Mucosa of gallbladder (tissue), 1 donor: Measurements from ENCODE around the gene FLT1. TPM values are rescaled to one million over a fixed set of nuclear protein-coding genes. Genes with fewer than 3 reads are reported as not detected.

Experiments used
- DNase-seq: peaks from one replicate; pipeline ENCODE4 v3.0.0-alpha.2; 2020; ENCODE audit warnings: low spot score
- total RNA-seq: library from RNA; stranded (reverse); gene quantifications from one replicate; pipeline ENCODE4 v1.2.1, GENCODE V29; 2021
- donor health status: DM: no; HTN: no; CAD: no.

Gene FLT1
- total RNA-seq, 1 donor from 2014 or later: 23.6 TPM

- DNase-seq: no peak
Measured at GRCh38 chr13:28459911-28460310, 35.0 kb downstream of the FLT1 start.

GRCh38 chr13:28458608-28459007 lies 36.3 kb downstream of the FLT1 start:
- DNase-seq: no peak

GRCh38 chr13:28458051-28458450 lies 36.9 kb downstream of the FLT1 start:
- no peak for DNase-seq

DNA sequence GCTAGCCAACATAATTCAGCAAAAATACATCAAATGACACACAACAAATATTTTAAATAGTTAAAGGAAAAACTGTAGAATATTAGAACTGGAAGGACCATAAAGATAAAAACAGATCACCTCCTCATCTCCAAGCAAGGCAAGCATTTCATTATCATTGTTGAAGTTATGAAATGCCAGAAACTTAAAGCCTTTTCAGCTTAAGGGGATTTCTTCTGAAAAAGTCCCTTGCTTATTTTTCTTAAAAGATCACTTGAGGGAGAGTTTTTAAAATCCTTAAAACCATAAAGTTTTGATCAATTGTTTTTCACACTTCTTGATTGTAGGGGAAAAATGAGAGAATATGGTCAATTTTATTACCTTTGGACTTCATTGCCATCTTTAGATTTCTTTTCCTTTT lies 37.4 kb downstream of the FLT1 start:
- DNase-seq: no peak

GRCh38 chr13:28455580-28456194 lies 39.2 kb downstream of the FLT1 start:
- DNase-seq: no peak

DNA sequence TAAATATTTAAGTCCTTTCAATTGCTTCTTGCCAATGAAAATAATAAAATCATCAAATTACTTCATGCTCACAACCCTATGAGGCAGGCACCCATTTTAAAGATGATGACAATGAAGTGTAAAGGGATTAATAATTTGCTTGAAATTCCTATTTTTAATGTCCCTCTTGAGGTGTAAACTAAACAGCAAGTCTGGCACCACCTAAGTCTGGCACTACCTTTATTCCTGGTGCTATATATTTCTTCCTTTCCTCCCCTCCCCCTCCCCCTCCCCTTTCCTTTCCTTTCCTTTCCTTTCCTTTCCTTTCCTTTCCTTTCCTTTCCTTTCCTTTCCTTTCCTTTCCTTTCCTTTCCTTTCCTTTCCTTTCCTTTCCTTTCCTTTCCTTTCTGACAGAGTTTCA lies 42.2 kb downstream of the FLT1 start:
- DNase-seq: no peak

- no peak for DNase-seq
Measured at GRCh38 chr13:28451482-28452217, 43.3 kb downstream of the FLT1 start.

DNA sequence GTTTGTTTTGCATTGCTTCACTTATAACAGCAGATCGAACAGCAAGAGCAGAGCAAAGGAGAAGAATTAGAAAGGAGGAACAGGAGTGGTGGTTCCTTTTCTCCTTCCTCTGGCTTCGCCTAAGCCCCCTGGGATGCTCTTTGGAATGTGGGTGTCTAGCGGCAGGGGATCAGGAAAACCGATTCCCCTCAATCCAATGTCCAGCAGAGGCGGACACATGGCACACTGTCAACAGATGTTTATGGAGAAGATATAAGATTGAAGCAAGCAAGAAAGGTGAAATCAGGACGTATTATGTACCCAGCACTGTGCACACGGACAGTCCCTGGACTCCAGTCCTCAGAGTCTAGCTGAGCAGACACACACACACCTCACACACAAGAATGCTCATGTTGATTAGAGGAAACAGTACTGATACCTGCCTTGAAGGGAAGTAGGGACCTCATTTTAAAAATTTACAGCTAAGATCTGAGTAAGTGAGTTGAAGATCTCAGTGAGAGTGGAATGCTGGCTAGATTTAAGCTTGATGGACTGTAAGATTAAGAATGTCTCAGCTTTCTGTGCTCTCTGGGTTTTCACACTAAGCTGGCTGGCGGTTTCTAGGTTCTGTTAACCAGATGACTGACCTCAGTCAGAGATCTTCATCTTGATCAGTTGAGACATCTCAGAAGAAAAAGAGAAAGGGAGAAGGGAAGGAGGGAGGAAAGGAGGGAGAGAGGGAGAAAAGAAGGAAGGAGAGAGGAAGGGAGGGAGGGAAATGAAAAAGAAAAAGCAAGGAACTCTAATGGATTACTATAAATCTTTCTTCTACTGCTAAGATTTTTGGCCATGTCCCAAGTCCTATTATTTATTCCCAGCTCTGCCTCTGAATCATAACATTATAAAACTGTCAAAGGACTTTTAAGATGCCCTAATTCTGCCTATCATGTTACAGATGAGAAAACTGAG lies 44.8 kb downstream of the FLT1 start:
- no peak for DNase-seq

- no peak for DNase-seq
Measured at GRCh38 chr13:28448651-28449358, 46.1 kb downstream of the FLT1 start.

GRCh38 chr13:28447989-28448388 lies 46.9 kb downstream of the FLT1 start:
- DNase-seq: no peak

DNA sequence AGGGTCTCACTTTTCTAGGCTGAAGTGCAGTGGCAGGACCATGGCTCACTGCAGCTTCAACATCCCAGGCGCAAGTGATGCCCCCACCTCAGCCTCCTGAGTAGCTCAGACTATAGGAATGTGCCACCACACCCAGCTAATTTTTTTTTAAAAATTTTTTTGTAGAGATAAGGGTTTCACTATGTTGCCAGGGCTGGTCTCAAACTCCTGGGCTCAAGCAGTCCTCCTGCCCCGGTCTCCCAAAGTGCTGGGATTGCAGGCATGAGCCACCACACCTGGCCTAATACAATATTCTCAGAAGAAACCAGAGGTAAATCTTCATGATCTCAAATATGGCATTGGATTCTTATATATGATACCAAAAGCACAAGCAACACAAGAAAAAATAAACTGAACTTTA lies 47.7 kb downstream of the FLT1 start:
- no peak for DNase-seq

GRCh38 chr13:28442839-28443238 lies 52.1 kb downstream of the FLT1 start:
- DNase-seq: peak; percentile 36

GRCh38 chr13:28441529-28441928 lies 53.4 kb downstream of the FLT1 start:
- no peak for DNase-seq

GRCh38 chr13:28440774-28441504 lies 54.0 kb downstream of the FLT1 start:
- DNase-seq: no peak

GRCh38 chr13:28438598-28439334 lies 56.2 kb downstream of the FLT1 start:
- DNase-seq: no peak

DNA sequence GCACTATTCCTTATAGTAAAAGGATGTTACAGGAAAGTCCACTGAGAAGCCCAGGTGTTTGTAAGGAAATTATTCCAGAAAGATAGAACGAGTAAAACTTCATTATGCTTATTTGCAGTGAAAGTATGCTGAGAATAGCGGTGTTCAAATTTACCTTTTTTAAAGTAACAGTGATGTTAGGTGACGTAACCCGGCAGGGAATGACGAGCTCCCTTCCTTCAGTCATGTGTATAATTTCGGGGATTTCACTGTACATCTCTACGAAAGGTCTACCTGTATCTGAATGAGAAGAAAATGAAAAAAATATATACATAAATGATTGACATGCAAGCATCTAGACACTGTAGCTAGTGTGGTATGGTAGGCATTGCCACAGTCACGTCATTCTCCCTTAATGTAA lies 56.9 kb downstream of the FLT1 start:
- DNase-seq: no peak

GRCh38 chr13:28435917-28436316 lies 59.0 kb downstream of the FLT1 start:
- DNase-seq: no peak

GRCh38 chr13:28434926-28435325 lies 60.0 kb downstream of the FLT1 start:
- no peak for DNase-seq

DNA sequence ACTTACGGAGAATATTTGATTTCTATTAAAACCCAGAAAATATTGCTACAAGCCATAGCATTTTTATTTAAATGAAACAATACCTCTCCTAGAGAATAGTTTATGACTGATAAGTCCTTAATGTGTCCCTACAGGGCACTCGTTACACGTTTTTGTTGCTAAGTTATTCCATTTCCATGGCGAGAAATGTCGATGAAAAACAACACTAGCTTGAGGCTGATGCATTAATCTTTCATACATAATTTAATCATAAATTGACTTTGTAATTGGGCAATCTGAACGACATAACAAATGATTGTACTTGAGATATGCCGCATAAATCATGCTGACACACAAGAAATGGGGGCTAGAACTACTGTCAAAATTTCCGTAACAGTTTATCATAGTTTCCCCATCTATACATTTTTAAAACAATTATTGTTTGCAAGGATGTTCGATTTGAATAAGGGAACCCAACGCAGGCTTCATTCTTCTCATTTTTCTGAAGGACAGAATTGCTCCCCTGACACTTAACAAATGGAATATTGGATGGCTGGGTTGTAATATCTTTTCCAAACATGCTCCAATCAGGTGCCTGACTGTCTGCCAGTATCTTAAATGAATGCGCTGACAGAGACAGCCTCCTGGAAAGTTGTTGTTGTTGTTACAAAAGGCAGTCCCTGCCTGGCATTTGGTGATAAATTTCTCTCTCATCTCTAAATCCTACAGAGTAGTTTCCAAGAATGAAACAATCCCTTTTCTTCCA lies 61.9 kb downstream of the FLT1 start:
- DNase-seq: no peak
